ENCODE measurements around the gene RAB40AL.

GRCh38 chrX:102975016-102975415 lies 37.9 kb downstream of the RAB40AL start:
- TF ChIP-seq, protein P1, sequence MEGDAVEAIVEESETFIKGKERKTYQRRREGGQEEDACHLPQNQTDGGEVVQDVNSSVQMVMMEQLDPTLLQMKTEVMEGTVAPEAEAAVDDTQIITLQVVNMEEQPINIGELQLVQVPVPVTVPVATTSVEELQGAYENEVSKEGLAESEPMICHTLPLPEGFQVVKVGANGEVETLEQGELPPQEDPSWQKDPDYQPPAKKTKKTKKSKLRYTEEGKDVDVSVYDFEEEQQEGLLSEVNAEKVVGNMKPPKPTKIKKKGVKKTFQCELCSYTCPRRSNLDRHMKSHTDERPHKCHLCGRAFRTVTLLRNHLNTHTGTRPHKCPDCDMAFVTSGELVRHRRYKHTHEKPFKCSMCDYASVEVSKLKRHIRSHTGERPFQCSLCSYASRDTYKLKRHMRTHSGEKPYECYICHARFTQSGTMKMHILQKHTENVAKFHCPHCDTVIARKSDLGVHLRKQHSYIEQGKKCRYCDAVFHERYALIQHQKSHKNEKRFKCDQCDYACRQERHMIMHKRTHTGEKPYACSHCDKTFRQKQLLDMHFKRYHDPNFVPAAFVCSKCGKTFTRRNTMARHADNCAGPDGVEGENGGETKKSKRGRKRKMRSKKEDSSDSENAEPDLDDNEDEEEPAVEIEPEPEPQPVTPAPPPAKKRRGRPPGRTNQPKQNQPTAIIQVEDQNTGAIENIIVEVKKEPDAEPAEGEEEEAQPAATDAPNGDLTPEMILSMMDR (IDR thresholded peaks at IDR 0.05) = no peak
- TF ChIP-seq POLR2AphosphoS5 (IDR thresholded peaks at IDR 0.05; ENCODE audit: low read depth, low read length) = no peak
- TF ChIP-seq TCF12 (IDR thresholded peaks at IDR 0.05) = no peak
- no peak for TF ChIP-seq RXRA (IDR thresholded peaks at IDR 0.05; ENCODE audit: borderline replicate concordance, low read depth)
- TF ChIP-seq TAF1 (IDR thresholded peaks at IDR 0.05; ENCODE audit: borderline replicate concordance, low read depth, low read length) = no peak
- TF ChIP-seq, protein P2, sequence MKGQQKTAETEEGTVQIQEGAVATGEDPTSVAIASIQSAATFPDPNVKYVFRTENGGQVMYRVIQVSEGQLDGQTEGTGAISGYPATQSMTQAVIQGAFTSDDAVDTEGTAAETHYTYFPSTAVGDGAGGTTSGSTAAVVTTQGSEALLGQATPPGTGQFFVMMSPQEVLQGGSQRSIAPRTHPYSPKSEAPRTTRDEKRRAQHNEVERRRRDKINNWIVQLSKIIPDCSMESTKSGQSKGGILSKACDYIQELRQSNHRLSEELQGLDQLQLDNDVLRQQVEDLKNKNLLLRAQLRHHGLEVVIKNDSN (IDR thresholded peaks at IDR 0.05; ENCODE audit: borderline replicate concordance, low read depth) = no peak
- TF ChIP-seq MXI1 (IDR thresholded peaks at IDR 0.05; ENCODE audit: low read depth, low read length) = no peak
- no peak for TF ChIP-seq RFX5 (IDR thresholded peaks at IDR 0.05; ENCODE audit: low read length)
- TF ChIP-seq FOXM1 (IDR thresholded peaks at IDR 0.05; ENCODE audit: low read depth) = no peak
- TF ChIP-seq SMC3 (IDR thresholded peaks at IDR 0.05; ENCODE audit: low read depth, low read length) = no peak
- no peak for TF ChIP-seq TEAD4 (IDR thresholded peaks at IDR 0.05; ENCODE audit: borderline replicate concordance, insufficient read depth)

Measured in SK-N-SH (cell line).